ENCODE results near the gene KBTBD2.
"Not testable (repeated sequence)": the region's sequence is repeated elsewhere in the genome, so short reads cannot be mapped to it uniquely, and the experiment has no call there.

The KBTBD2 gene

DNA sequence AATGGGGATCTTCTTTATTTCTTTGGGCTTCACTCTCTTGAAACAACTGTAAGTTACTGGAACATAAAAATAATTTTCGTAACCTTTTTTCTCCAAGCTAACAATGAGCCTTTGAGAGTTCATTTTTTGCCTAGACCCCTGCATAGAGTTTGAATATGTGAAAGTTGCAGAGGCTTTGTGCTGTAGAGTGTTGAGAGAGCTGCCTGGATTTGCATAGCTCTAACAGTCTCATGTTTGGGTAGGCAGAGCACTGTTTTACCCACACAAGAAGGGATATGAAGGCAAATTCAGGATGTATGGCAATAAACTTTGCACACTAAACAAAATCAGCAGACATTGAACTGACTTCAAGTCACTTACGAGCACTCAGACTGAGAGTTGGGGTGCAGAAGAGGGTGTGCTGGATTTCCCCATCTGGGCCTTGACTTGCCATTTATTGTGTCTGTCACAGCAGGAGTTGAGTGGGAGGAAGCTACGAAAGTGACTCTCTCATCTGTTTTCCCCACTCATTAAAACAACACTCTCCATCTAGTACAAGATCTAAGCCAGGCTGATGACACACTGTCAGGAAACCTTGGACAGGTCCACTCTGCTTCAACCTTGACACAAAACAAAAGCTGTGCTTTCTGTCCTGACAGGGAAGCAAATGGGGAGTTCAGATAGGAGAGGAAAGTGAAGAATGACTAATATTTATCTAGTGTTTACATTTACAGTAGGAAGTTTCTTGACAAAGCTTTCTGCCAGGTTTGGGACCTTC lies 62.4 kb downstream of the KBTBD2 start:
- not testable (repeated sequence) for H3K4me1 ChIP-seq; H3K9me3 ChIP-seq (ENCODE audit: control insufficient read depth, low read length); H3K27ac ChIP-seq; H3K9ac ChIP-seq; H3K4me2 ChIP-seq (ENCODE audit: low read length); H3K79me2 ChIP-seq; H2AFZ ChIP-seq; H3K27me3 ChIP-seq (ENCODE audit: control insufficient read depth, insufficient read depth, low read length); H3K36me3 ChIP-seq (ENCODE audit: control insufficient read depth, insufficient read depth, low read length); H3K4me3 ChIP-seq (ENCODE audit: low read depth, low read length)

Measured in parathyroid adenoma (tissue), 2 donors.